ENCODE results near the gene KCND3. TPM values are rescaled to one million over a fixed set of nuclear protein-coding genes. Genes with fewer than 3 reads are reported as not detected.

KCND3 gene
- total RNA-seq, 2 experiments from 2014 or later, result not detected

DNA sequence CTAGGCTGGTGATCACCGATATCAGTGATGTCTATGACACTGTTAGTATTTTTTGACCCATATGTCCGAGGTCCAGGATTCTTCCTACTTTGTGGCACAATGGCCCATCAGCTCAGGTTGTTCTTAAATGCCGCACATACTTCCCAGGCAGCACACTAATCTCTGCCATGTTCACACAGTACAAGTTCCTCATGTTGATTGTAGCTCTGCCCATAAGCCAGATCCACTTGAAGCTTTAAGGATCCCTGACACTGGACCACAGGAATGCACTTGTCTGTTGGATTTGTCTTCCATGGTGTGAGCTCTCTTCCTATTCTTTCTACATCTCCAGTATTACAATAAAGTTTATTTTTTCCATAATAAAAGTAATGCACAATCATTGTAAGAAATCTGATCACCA is 164.3 kb downstream of the KCND3 start:
- Mint-ChIP-seq H3K27me3 (peaks cover 7% of the 10 kb centered on the region), H3K4me1 (no peaks in the 10 kb centered on the region), H3K9me3 (no peaks in the 10 kb centered on the region), H3K36me3 (no peaks in the 10 kb centered on the region), H3K27ac (no peak overlapping the region), H3K4me3 (no peak overlapping the region)
- DNase-seq, result no peak

DNA sequence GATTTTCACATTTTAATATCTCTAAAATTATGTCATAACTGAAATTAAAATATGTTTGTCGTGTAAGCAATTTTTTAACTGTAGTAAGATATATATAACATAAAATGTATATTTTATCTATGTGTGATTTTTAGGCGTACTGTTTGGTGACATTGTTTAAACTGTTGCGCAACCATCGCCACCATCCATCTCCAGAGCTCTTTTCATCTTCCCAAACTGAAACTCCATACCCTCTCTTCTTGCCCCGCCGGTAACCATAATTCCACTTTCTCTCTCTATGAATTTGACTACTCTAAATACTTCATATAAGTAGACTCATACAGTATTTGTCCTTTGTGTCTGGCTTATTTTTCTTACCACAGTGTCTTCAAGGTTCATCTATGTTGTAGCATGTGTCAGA is 167.3 kb downstream of the KCND3 start:
- DNase-seq, result no peak
- H3K4me3 Mint-ChIP-seq, result no peak overlapping the region
- no peak overlapping the region for H3K27ac Mint-ChIP-seq
- no peaks in the 10 kb centered on the region for H3K36me3 Mint-ChIP-seq
- no peaks in the 10 kb centered on the region for H3K9me3 Mint-ChIP-seq
- H3K27me3 Mint-ChIP-seq, result no peaks in the 10 kb centered on the region
- H3K4me1 Mint-ChIP-seq, result no peaks in the 10 kb centered on the region

DNA sequence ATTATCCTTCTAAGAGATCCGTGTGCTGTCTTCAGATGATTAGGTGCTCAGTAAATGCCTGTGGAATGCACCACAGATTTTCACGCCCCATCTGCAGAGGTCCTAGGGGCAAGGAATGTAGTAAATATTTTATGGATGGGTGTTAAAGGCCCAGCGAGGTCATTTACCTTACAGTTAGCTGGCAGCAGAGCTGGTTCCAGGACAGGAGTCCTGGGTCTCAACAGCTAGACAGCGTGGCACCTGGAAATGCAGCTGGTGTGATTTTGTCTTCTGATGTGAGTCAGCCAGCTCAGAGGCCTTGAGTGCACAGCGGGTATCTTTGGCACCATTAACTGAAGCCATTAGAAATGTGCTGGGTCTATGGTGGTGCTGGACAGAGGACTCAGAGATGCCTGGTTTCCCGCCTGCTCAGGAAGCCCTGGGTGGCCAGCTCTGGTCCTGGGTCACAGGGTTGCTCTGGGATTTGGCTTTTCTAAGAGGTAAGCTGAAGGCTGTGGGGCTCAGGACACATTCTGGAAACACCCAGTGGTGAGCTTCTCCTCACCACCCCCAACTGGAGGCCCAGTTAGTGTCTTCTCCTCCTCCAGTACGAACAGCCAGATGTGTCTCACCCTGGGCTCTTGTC is 168.2 kb downstream of the KCND3 start:
- no peak for DNase-seq
- H3K4me1 Mint-ChIP-seq, result no peaks in the 10 kb centered on the region
- H3K9me3 Mint-ChIP-seq, result no peaks in the 10 kb centered on the region
- no peak overlapping the region for H3K4me3 Mint-ChIP-seq
- H3K36me3 Mint-ChIP-seq, result no peaks in the 10 kb centered on the region
- H3K27me3 Mint-ChIP-seq, result no peaks in the 10 kb centered on the region
- no peak overlapping the region for H3K27ac Mint-ChIP-seq

- H3K4me1 Mint-ChIP-seq, result no peaks in the 10 kb centered on the region
- no peak for DNase-seq
- H3K36me3 Mint-ChIP-seq, result no peaks in the 10 kb centered on the region
- H3K9me3 Mint-ChIP-seq, result no peaks in the 10 kb centered on the region
- H3K4me3 Mint-ChIP-seq, result no peak overlapping the region
- no peak overlapping the region for H3K27ac Mint-ChIP-seq
- H3K27me3 Mint-ChIP-seq, result no peaks in the 10 kb centered on the region
Observed at GRCh38 chr1:111819566-111820263, 169.8 kb downstream of the KCND3 start.

DNA sequence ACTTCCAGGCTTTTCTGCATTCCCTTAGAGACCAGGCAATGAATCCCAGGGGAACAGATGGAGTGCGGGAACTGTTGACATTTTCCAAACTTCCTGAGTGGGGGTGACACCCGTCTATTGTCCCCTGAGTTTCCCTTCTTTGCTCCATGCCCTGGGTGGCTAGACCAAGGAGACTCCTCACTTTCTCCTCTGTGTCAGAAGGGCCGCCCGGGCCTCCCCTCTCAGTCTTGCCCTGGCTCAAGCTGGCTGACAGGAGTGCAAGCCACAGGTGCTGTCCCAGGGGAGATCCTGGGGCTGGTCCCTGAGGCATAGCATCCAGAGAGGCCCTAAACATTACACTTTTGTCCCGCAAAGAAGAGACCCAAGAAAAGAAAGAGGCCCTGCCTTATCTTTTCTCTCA is 170.9 kb downstream of the KCND3 start:
- H3K36me3 Mint-ChIP-seq, result no peaks in the 10 kb centered on the region
- H3K9me3 Mint-ChIP-seq, result no peaks in the 10 kb centered on the region
- H3K4me3 Mint-ChIP-seq, result no peak overlapping the region
- no peak for DNase-seq
- H3K27ac Mint-ChIP-seq, result no peak overlapping the region
- no peaks in the 10 kb centered on the region for H3K4me1 Mint-ChIP-seq
- no peaks in the 10 kb centered on the region for H3K27me3 Mint-ChIP-seq

DNA sequence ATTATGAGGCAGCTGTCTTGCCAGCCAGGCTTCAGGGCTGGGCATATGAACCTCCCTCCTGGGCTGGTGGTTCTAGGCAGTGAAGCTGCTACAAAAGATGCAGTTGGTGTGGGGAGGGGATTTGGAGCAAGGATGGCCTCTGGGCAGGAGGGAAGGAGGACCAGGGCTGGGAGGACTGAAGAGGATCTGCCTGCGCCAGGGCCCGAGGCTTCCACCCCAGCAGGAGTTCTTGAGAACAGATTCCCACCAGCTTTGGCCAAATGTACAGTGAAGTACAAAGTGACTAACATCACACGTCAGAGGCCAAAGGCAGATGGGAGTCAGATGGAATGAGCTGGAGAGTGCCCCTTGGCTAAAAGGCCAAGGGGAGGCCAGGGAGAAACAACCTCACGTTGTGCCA is 171.4 kb downstream of the KCND3 start:
- Mint-ChIP-seq H3K27ac (no peak overlapping the region), H3K27me3 (no peaks in the 10 kb centered on the region), H3K4me3 (no peak overlapping the region), H3K9me3 (no peaks in the 10 kb centered on the region), H3K4me1 (no peaks in the 10 kb centered on the region), H3K36me3 (no peaks in the 10 kb centered on the region)
- no peak for DNase-seq

DNA sequence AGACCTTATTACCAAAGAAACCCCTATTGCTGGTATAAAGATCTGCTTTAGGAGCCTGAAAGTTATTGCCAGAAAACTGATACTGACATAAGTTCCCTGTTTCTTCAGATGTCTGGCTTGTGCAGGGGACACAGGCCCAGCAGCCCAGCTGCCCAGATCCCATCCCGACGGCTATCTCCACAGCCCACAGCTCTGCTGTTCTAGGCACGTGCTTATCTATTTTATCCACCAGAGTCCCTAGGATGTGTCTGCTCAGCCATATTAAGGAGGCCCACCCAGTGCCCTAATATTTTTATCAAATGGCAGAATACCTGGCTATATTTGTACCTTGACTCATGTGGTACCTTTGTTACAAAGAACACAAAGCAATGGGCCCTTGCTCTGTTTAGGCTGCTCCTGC is 174.8 kb downstream of the KCND3 start:
- Mint-ChIP-seq H3K4me1 (no peaks in the 10 kb centered on the region), H3K9me3 (no peaks in the 10 kb centered on the region), H3K4me3 (no peak overlapping the region), H3K36me3 (no peaks in the 10 kb centered on the region), H3K27me3 (no peaks in the 10 kb centered on the region), H3K27ac (no peak overlapping the region)
- DNase-seq, result no peak

DNA sequence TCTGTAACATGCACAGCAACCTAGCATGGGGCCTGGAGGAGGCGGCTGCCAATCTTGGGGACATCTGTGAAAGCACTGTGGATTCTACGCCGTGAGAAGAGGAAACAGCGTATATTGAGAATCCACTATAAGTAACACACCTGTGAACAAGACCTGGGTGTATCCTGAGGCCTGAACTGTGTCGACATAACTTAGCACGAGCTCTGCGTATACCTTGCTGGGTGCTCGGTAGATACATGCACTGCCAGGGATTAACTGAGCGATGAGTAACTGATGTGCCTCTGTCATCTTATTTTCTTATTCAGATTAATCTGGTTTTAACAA is 175.2 kb downstream of the KCND3 start:
- Mint-ChIP-seq H3K27me3 (no peaks in the 10 kb centered on the region), H3K4me3 (no peak overlapping the region), H3K27ac (no peak overlapping the region), H3K4me1 (no peaks in the 10 kb centered on the region), H3K9me3 (no peaks in the 10 kb centered on the region), H3K36me3 (no peaks in the 10 kb centered on the region)
- DNase-seq, result no peak

GRCh38 chr1:111813440-111814304 is 175.8 kb downstream of the KCND3 start:
- Mint-ChIP-seq H3K36me3 (no peaks in the 10 kb centered on the region), H3K27ac (no peak overlapping the region), H3K27me3 (no peaks in the 10 kb centered on the region), H3K4me3 (no peak overlapping the region), H3K9me3 (no peaks in the 10 kb centered on the region), H3K4me1 (no peaks in the 10 kb centered on the region)
- DNase-seq, result no peak

- Mint-ChIP-seq H3K4me1 (no peaks in the 10 kb centered on the region), H3K27me3 (no peaks in the 10 kb centered on the region), H3K4me3 (no peak overlapping the region), H3K36me3 (no peaks in the 10 kb centered on the region), H3K27ac (no peak overlapping the region), H3K9me3 (no peaks in the 10 kb centered on the region)
- DNase-seq, result no peak
Observed at GRCh38 chr1:111812306-111812705, 177.2 kb downstream of the KCND3 start.

DNA sequence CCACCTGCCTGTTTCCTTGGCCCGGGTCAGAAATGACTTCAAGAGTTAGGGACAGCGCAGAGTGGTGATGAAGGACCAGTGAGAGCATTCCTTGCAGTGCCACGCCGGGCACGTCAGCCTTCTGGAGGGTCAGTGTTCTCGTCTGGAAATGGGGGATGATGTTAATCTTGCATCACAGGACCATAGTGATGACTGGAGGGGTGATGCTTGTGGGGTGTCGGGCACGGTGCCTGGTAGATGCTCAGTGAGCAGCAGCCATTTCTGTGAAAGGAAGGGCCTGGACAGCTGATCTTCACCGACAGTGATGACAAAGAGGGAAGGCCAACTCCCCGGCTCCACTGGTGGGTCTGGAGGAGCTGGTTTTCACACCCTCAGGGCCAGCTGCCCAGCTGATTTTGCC is 177.6 kb downstream of the KCND3 start:
- Mint-ChIP-seq H3K27me3 (no peaks in the 10 kb centered on the region), H3K9me3 (no peaks in the 10 kb centered on the region), H3K4me1 (no peaks in the 10 kb centered on the region), H3K36me3 (no peaks in the 10 kb centered on the region), H3K27ac (no peak overlapping the region), H3K4me3 (no peak overlapping the region)
- no peak for DNase-seq

- Mint-ChIP-seq H3K36me3 (no peaks in the 10 kb centered on the region), H3K4me3 (no peak overlapping the region), H3K9me3 (no peaks in the 10 kb centered on the region), H3K27ac (no peak overlapping the region), H3K27me3 (no peaks in the 10 kb centered on the region), H3K4me1 (no peaks in the 10 kb centered on the region)
- no peak for DNase-seq
Observed at GRCh38 chr1:111805251-111805650, 184.2 kb downstream of the KCND3 start.

DNA sequence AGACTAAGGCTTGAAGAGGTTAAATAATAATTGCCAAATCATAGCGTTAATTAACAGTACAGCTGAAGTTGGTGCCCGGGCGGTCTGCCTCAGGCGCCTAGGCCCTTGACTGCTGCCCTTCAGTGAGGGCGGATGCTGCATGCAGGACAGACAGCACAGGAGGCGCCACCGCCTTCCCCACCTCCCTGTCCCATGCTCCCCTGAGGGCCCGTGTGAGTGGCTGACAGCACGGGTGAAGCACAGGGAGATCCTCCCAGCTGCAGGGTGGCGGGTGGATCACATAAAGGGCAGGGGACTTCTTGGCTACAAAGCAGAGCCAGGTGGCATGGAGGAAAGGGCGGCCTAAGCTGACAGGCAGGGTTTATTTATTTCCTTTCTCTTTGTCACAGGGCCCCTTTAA is 184.7 kb downstream of the KCND3 start:
- DNase-seq, result no peak
- H3K27me3 Mint-ChIP-seq, result no peaks in the 10 kb centered on the region
- H3K4me3 Mint-ChIP-seq, result no peak overlapping the region
- H3K27ac Mint-ChIP-seq, result no peak overlapping the region
- no peaks in the 10 kb centered on the region for H3K4me1 Mint-ChIP-seq
- H3K9me3 Mint-ChIP-seq, result no peaks in the 10 kb centered on the region
- H3K36me3 Mint-ChIP-seq, result no peaks in the 10 kb centered on the region

DNA sequence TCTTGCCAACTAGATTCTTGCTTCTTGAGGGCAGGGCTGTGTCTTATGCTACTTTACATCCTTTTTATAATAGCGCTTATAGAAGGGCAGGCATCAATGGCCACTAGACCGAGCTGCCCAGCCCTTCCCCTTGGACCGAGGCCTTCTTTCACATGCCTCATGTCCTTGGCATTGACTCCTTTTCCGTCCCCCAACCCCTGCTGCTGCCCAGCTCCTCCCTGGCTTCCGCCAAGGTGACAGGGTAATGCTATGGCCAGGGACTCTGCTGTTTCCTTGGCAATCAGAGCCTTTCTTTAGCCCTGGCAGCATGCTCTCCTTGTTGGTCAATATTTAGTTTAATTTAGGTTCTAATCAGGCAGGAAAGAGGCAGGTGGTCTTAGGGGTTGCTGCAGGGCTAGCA is 185.5 kb downstream of the KCND3 start:
- Mint-ChIP-seq H3K36me3 (no peaks in the 10 kb centered on the region), H3K9me3 (peaks cover 3% of the 10 kb centered on the region), H3K27ac (no peak overlapping the region), H3K27me3 (no peaks in the 10 kb centered on the region), H3K4me1 (no peaks in the 10 kb centered on the region), H3K4me3 (no peak overlapping the region)
- no peak for DNase-seq

- Mint-ChIP-seq H3K9me3 (peaks cover 3% of the 10 kb centered on the region), H3K27ac (no peak overlapping the region), H3K4me3 (no peak overlapping the region)
Observed at GRCh38 chr1:111802984-111803383, 186.5 kb downstream of the KCND3 start.

DNA sequence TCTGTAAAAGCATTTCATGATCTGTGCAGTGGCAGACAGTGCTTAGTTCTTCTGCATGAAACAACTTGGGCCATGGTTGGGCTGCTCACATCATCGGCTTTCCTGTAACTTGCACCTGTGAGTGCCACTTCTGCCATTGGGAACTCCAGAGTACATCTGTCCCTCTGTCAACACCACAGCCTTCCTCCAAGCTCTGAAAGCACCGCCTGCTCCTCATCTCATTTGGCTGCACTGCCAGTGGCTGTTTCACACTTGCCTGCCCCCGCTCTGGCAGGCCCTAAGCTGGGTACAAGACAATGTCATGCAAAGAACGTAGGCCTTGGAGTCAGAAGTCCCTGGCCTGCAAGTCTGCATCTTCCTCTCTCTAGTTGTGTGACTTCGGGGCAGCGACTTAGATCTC is 187.4 kb downstream of the KCND3 start:
- Mint-ChIP-seq H3K4me3 (no peak overlapping the region), H3K9me3 (peaks cover 3% of the 10 kb centered on the region), H3K27me3 (no peaks in the 10 kb centered on the region), H3K36me3 (no peaks in the 10 kb centered on the region), H3K4me1 (no peaks in the 10 kb centered on the region), H3K27ac (no peak overlapping the region)
- DNase-seq, result no peak

More at GRCh38 chr1:111802984-111803383, 186.5 kb downstream of the KCND3 start:
- no peaks in the 10 kb centered on the region for H3K36me3 Mint-ChIP-seq
- DNase-seq, result no peak
- no peaks in the 10 kb centered on the region for H3K4me1 Mint-ChIP-seq
- no peaks in the 10 kb centered on the region for H3K27me3 Mint-ChIP-seq
